Forelimb muscle (tissue), 1 donor: ENCODE data around the gene DLX3. TPM values are rescaled to one million over a fixed set of nuclear protein-coding genes. Genes with fewer than 3 reads are reported as not detected.

Source experiments
- DNase-seq: peaks from one replicate; pipeline ENCODE4 v3.0.0-alpha.2; 2013; ENCODE audit warnings: low read depth
- polyA plus RNA-seq: library from polyadenylated mRNA; unstranded; fragments of 120-200 nt; gene quantifications from one replicate; pipeline ENCODE4 v1.2.1, GENCODE V29; 2013; ENCODE audit not compliant: insufficient read length

DLX3 gene
- polyA plus RNA-seq, 1 donor: not detected

GRCh38 chr17:49957350-49957749 lies 37.7 kb downstream of the DLX3 start:
- no peak for DNase-seq

- no peak for DNase-seq
Observed at GRCh38 chr17:49956780-49957179, 38.2 kb downstream of the DLX3 start.

- DNase-seq: no peak
Observed at GRCh38 chr17:49955157-49955556, 39.9 kb downstream of the DLX3 start.

- no peak for DNase-seq
Observed at GRCh38 chr17:49952912-49953497, 42.0 kb downstream of the DLX3 start.

GRCh38 chr17:49952209-49952911 lies 42.7 kb downstream of the DLX3 start:
- no peak for DNase-seq

DNA sequence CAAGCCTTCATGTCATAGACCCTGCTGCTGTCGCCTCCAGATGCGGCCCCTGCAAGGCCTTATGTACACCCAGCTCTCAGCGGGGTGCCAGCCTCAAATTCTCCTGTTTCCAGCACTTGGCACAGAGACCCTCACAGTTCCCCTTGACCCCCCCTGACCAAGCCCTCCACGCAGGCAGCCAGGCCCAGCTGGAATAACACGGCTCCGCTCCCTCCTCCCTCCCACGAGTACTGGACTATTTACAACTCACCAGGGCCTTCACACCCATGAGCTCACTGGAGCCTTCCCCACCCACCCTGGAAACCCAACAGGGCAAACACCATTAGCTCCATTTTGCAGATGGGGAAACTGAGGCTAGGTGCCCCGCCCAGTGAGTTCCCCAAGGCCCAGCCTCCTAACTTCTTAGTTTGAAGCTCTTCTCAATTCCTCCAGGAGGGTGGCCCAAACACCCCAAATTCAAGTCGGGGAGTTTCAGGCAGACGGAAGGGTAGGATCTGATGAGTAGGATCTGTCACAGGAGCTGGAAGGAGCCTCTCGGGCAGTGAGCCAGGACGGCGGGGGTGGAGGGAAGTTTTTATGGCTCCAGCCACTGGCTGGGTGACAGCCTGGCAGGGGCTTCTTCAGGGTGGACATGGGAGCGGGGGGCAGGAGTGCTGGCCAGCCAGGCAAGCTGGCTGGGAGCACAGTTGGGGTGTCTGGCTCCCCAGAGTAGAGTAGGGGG lies 43.5 kb downstream of the DLX3 start:
- no peak for DNase-seq

DNA sequence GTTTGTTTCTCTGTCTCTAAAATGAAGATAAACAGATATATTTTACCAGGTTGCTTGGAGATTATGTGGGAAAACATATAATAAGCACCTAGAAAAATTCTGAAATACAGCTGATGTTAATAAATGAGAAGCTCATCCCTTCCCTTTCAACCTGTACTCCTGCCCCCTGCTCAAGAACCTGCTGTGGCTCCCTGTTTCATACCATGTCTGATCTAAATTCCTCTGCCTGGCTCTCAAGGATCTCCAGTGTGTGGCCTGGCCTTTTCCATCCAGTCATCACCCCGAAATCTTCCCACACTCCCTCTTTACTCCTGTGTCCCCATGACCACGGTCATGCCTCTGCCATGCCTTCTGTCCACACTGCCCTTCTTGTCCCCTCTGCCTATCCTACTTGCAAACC lies 45.4 kb downstream of the DLX3 start:
- DNase-seq: no peak

DNA sequence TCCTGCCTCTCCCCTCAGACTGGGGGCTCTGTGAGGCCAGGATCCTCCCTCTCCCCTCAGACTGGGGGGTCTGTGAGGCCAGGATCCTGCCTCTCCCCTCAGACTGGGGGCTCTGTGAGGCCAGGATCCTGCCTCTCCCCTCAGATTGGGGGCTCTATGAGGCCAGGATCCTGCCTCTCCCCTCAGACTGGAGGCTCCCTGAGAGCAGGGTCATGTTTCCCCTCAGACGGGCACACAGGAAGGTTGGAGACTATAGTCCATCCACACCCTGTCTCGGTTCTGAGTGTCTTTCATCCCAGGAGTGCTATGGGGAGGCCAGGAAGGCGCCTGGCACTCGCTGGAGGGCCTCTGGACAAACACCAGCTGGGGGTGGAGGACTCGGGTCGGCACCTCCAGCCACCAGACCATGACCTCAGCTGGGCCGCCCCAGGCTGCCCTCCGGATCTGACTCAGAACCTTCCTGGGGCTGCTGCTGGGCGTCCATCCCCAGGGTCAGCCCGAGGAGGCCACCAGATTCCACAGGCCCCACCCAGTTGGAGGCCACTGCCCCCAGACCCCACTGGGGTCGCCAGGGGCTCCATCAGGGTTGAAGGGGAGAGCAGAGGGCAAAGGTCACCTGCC lies 48.0 kb downstream of the DLX3 start:
- no peak for DNase-seq

GRCh38 chr17:49946208-49946607 lies 48.8 kb downstream of the DLX3 start:
- DNase-seq: no peak

DNA sequence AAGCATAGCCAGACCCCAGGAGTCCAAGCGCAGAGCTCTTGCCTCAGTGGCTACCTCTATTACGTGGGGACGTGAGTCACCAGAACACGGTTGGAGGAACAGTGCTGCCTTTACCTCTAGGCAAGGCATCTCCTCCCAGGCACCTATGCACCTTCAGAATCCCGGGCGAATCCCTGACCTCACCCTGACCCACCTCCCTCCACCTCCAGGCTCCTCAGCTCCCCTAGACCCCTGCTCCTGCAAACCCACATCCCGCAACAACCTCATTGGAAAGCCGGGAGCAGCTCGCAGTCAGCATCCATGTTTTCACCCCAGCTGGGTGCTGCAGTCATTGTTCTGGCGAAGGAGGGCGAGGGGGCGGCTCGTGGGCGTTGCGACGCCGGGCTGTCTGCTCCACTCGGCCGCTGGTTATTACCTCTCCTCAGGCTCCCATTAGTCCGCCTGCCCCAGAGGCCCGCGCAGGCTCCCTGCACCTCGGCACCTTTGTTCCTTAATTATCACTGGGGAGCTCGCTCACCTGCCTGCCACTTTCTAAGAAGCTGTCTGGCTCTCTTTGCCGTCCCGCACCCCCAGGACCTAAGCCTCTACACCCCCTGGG lies 50.7 kb downstream of the DLX3 start:
- no peak for DNase-seq

- no peak for DNase-seq
Observed at GRCh38 chr17:49942947-49943346, 52.1 kb downstream of the DLX3 start.

- no peak for DNase-seq
Observed at GRCh38 chr17:49941427-49941826, 53.6 kb downstream of the DLX3 start.

Other genes with a start within 250 kb of the DLX3 start
- gene FAM117A, start 231.1 kb downstream of the DLX3 start, polyA plus RNA-seq: 18.0 TPM
- 29.9 TPM for gene KAT7, start 206.5 kb downstream of the DLX3 start, polyA plus RNA-seq
- gene TAC4, start 147.2 kb downstream of the DLX3 start, polyA plus RNA-seq: 1.8 TPM
- 0.20 TPM for gene DLX4, start 26.0 kb downstream of the DLX3 start, polyA plus RNA-seq
- 29.0 TPM for gene ITGA3, start 60.9 kb upstream of the DLX3 start, polyA plus RNA-seq
- gene PDK2, start 100.1 kb upstream of the DLX3 start, polyA plus RNA-seq: 65.3 TPM
- gene SAMD14, start 134.9 kb upstream of the DLX3 start, polyA plus RNA-seq: 4.3 TPM
- 40.7 TPM for gene PPP1R9B, start 155.5 kb upstream of the DLX3 start, polyA plus RNA-seq
- 368 TPM for gene SGCA, start 170.8 kb upstream of the DLX3 start, polyA plus RNA-seq
- 3,500 TPM for gene COL1A1, start 206.4 kb upstream of the DLX3 start, polyA plus RNA-seq